ENCODE results near the gene ISYNA1. TPM values are rescaled to one million over a fixed set of nuclear protein-coding genes. Genes with fewer than 3 reads are reported as not detected.

The ISYNA1 gene
- total and polyA plus RNA-seq, 2 donors (not counting 3 experiments of a cell fraction or from before 2014, with no cell fraction given) = 69.0 to 70.2 TPM

GRCh38 chr19:18422530-18423191, 15.3 kb downstream of the ISYNA1 start:
- no TSS peak for BruUV-seq (replicated peaks)
- POLR2A ChIA-PET = no interaction called here
- no peak overlapping the region for H3K9ac ChIP-seq (replicated peaks; ENCODE audit: extremely low read depth, insufficient read depth, low read length)

More at GRCh38 chr19:18422530-18423191, 15.3 kb downstream of the ISYNA1 start:
- Histone ChIP-seq H3K79me2 (ENCODE audit: control insufficient read depth, insufficient read depth, low read length) (peaks cover 73% of the 10 kb centered on the region), H3K9me3 (replicated peaks; ENCODE audit: control insufficient read depth, insufficient read depth, low read length) (no peaks in the 10 kb centered on the region), H3K36me3 (ENCODE audit: control insufficient read depth in 2 of 2, extremely low read depth in 1 of 2, insufficient read depth in 2 of 2, low read length in 2 of 2) (no peaks in the 10 kb centered on the region), H3K4me1 (ENCODE audit: control insufficient read depth, extremely low read depth, insufficient read depth, low read length) (peaks cover 18% of the 10 kb centered on the region), H3K27ac (ENCODE audit: insufficient read depth, low read depth, low read length) (no peak overlapping the region), H2AFZ (ENCODE audit: low read depth, low read length) (no peak overlapping the region), H3K4me2 (ENCODE audit: insufficient read depth, low read length) (no peak overlapping the region), H3K9me1 (replicated peaks; ENCODE audit: control insufficient read depth, extremely low read depth, insufficient read depth, low read length) (no peaks in the 10 kb centered on the region), H3K27me3 (ENCODE audit: control insufficient read depth in 2 of 2, insufficient read depth in 2 of 2, low read length in 2 of 2) (no peaks in the 10 kb centered on the region), H4K20me1 (replicated peaks; ENCODE audit: control insufficient read depth, extremely low read depth, insufficient read depth, low read length) (no peaks in the 10 kb centered on the region), H3K4me3 (replicated peaks in 1 of 3; ENCODE audit: insufficient read depth in 1 of 3, low read depth in 1 of 3, low read length in 3 of 3) (no peak overlapping the region)
- DNase-seq (ENCODE audit: low read depth, low spot score) = no peak
- CTCF ChIA-PET = interaction anchor here (1.0 to 1.5 kb wide), 5 partner anchors 28 to 143 kb away, joined by 3 to 4 read pairs (median 3); no protein-coding TSS in a partner anchor
- dilution Hi-C loops (cut with MboI; ENCODE audit: extremely low pct_ligation_motif_present, low sequenced_read_pairs) (no loop called here), intact Hi-C loops (cut with micrococcal nuclease) (no loop called here)
- no peak for FAIRE-seq
- TF ChIP-seq MYC (IDR thresholded peaks at IDR 0.05; ENCODE audit: low read depth, low read length) (no peak), JUN (IDR thresholded peaks at IDR 0.05; ENCODE audit: borderline replicate concordance, insufficient read depth, insufficient read length, low read depth) (no peak), POLR2A (IDR thresholded peaks at IDR 0.05; ENCODE audit: low read depth, low read length) (no peak), FOS (IDR thresholded peaks at IDR 0.05; ENCODE audit: borderline replicate concordance, insufficient read depth, low read length) (no peak), POLR2AphosphoS5 (IDR thresholded peaks at IDR 0.05; ENCODE audit: insufficient read depth, low read depth, low read length) (no peak), GATA2 (IDR thresholded peaks at IDR 0.05; ENCODE audit: insufficient read depth, insufficient read length, low read depth, low read length) (no peak), MAX (IDR thresholded peaks at IDR 0.05; ENCODE audit: insufficient read depth, insufficient read length) (no peak), EZH2 (IDR thresholded peaks at IDR 0.05; ENCODE audit: borderline replicate concordance, low read depth, low read length, severe bottlenecking) (no peak)
- TF ChIP-seq, protein P1, sequence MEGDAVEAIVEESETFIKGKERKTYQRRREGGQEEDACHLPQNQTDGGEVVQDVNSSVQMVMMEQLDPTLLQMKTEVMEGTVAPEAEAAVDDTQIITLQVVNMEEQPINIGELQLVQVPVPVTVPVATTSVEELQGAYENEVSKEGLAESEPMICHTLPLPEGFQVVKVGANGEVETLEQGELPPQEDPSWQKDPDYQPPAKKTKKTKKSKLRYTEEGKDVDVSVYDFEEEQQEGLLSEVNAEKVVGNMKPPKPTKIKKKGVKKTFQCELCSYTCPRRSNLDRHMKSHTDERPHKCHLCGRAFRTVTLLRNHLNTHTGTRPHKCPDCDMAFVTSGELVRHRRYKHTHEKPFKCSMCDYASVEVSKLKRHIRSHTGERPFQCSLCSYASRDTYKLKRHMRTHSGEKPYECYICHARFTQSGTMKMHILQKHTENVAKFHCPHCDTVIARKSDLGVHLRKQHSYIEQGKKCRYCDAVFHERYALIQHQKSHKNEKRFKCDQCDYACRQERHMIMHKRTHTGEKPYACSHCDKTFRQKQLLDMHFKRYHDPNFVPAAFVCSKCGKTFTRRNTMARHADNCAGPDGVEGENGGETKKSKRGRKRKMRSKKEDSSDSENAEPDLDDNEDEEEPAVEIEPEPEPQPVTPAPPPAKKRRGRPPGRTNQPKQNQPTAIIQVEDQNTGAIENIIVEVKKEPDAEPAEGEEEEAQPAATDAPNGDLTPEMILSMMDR (IDR thresholded peaks at IDR 0.05; ENCODE audit: extremely low read depth in 1 of 2, insufficient read depth in 1 of 2, low read depth in 1 of 2, low read length in 2 of 2) = no peak
